Measurements from ENCODE around the gene SPINK9. TPM values are rescaled to one million over a fixed set of nuclear protein-coding genes. Genes with fewer than 3 reads are reported as not detected.

SPINK9 gene
- total RNA-seq, 1 experiment from 2014 or later, result not detected

DNA sequence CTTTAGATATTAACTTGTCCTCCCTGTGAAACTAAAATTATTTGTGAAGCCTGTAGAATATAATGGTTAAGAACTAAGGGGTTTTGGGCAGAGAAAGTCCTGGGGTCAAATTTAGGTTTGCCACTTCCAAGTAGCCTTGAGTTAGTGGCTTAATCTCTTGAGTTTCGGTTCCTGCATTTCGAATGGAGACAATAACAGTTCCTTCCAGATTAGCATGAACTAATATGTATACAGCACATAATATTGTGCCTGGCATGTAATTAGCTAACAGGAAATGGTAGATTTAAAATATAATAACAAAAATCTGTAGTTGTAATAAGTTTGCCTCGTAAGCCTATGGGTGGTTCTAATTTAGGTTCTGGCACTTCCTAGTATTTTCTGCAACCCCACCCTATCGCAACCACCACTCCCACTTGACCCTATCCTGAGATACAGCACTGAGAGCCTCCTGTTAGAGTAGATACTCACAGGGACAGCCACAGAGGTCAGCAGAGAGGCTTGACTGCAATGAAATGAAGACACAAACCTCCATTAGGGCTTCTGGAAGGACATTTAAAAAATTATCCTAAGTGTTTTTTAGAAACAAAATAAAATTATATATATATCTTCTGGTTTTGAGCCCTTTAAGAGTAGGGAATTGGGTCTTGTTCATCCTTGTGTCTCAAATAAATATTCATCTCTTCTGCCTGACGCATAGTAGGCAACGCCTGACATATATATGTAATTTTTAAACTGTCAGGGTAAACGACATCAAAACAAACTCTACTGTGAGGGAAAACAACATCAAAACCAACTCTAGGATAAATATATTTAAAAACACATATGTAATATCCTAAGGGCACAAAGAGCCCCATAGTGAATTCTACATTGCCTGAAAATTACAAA lies 8.5 kb downstream of the SPINK9 start:
- H3K36me3 ChIP-seq (ENCODE audit: control insufficient read depth, insufficient read depth, low read length), result no peaks in the 10 kb centered on the region
- Mint-ChIP-seq H3K9me3 (ENCODE audit: unreplicated experiment) (no peaks in the 10 kb centered on the region), H3K36me3 (ENCODE audit: insufficient read depth, unreplicated experiment) (no peaks in the 10 kb centered on the region), H3K4me1 (ENCODE audit: low read depth, unreplicated experiment) (peaks cover 11% of the 10 kb centered on the region), H3K27ac (ENCODE audit: unreplicated experiment) (no peak overlapping the region), H3K4me3 (ENCODE audit: unreplicated experiment) (no peak overlapping the region), H3K27me3 (ENCODE audit: insufficient read depth, unreplicated experiment) (peaks cover 2% of the 10 kb centered on the region)
- POLR2A ChIA-PET, result no interaction called here
- intact Hi-C loops (cut with micrococcal nuclease; ENCODE audit: unreplicated experiment), result no loop called here
- H3K27me3 ChIP-seq (replicated peaks; ENCODE audit: control insufficient read depth, insufficient read depth, low read length), result no peaks in the 10 kb centered on the region
- CTCF ChIA-PET, result no interaction called here
- H3K9me3 ChIP-seq, result no peaks in the 10 kb centered on the region
- TF ChIP-seq, protein P1, sequence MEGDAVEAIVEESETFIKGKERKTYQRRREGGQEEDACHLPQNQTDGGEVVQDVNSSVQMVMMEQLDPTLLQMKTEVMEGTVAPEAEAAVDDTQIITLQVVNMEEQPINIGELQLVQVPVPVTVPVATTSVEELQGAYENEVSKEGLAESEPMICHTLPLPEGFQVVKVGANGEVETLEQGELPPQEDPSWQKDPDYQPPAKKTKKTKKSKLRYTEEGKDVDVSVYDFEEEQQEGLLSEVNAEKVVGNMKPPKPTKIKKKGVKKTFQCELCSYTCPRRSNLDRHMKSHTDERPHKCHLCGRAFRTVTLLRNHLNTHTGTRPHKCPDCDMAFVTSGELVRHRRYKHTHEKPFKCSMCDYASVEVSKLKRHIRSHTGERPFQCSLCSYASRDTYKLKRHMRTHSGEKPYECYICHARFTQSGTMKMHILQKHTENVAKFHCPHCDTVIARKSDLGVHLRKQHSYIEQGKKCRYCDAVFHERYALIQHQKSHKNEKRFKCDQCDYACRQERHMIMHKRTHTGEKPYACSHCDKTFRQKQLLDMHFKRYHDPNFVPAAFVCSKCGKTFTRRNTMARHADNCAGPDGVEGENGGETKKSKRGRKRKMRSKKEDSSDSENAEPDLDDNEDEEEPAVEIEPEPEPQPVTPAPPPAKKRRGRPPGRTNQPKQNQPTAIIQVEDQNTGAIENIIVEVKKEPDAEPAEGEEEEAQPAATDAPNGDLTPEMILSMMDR (IDR thresholded peaks at IDR 0.05; ENCODE audit: insufficient read depth in 1 of 2, low read depth in 1 of 2, low read length in 1 of 2, severe bottlenecking in 1 of 2, unreplicated experiment in 1 of 2), result no peak
- BruUV-seq (replicated peaks), result no TSS peak
- no peaks in the 10 kb centered on the region for H3K4me1 ChIP-seq
- no peak for DNase-seq
- no peak overlapping the region for H3K4me3 ChIP-seq (ENCODE audit: low read depth, low read length)

DNA sequence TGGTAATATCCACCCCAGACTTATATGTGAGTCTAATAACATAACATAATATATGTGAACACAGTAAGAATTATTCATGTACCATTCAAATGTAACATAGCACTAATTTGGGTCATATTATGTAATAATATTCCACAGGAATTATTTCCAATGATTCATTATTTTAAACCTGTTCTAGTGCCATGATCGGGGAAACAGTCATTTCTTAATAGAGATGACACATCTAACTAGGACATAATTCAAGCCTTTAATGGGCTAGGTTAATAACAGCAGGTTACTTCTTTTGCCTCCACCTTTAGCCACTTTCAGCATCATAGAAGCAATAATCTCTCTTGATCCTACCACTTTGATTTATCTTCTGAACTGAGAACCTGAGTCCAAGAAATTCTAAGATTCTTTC lies 12.3 kb downstream of the SPINK9 start:
- peaks cover 5% of the 10 kb centered on the region for H3K27me3 Mint-ChIP-seq (ENCODE audit: insufficient read depth, unreplicated experiment)
- CTCF ChIA-PET, result no interaction called here
- no peak for DNase-seq
- H3K9me3 ChIP-seq, result no peaks in the 10 kb centered on the region
- POLR2A ChIA-PET, result no interaction called here
- no peak overlapping the region for H3K27ac Mint-ChIP-seq (ENCODE audit: unreplicated experiment)
- no peaks in the 10 kb centered on the region for H3K9me3 Mint-ChIP-seq (ENCODE audit: unreplicated experiment)
- intact Hi-C loops (cut with micrococcal nuclease; ENCODE audit: unreplicated experiment), result no loop called here
- H3K4me1 Mint-ChIP-seq (ENCODE audit: low read depth, unreplicated experiment), result peaks cover 8% of the 10 kb centered on the region
- no peaks in the 10 kb centered on the region for H3K36me3 Mint-ChIP-seq (ENCODE audit: insufficient read depth, unreplicated experiment)
- H3K4me3 ChIP-seq (ENCODE audit: low read depth, low read length), result no peak overlapping the region
- 0 out of 2 replicates have a peak, but pooled peaks cover 3% of the 10 kb centered on the region for H3K4me1 ChIP-seq
- TF ChIP-seq, protein P1 (IDR thresholded peaks at IDR 0.05; ENCODE audit: insufficient read depth in 1 of 2, low read depth in 1 of 2, low read length in 1 of 2, severe bottlenecking in 1 of 2, unreplicated experiment in 1 of 2), result no peak
- no peak overlapping the region for H3K4me3 Mint-ChIP-seq (ENCODE audit: unreplicated experiment)
- no peaks in the 10 kb centered on the region for H3K36me3 ChIP-seq (ENCODE audit: control insufficient read depth, insufficient read depth, low read length)
- no peaks in the 10 kb centered on the region for H3K27me3 ChIP-seq (replicated peaks; ENCODE audit: control insufficient read depth, insufficient read depth, low read length)
- no TSS peak for BruUV-seq (replicated peaks)

DNA sequence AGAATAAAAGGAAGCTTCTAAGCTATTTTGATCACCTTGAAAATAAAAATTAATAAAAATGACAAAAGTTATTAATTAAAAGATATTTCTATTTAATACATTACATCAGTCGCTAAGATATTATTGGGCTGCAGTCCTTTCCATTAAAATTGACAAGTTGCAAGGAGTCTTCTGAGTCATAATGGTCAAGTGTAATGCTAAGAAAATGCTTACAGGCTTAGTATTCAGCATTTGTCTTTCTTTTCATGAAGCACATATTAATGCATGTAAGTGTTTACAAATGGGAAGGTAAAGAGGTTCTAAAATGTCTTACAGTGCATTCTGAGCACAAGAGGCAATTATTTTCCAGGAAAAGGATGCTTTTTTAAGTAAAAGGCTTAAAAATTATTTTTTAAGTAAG lies 17.3 kb downstream of the SPINK9 start:
- Mint-ChIP-seq H3K4me1 (ENCODE audit: low read depth, unreplicated experiment) (no peaks in the 10 kb centered on the region), H3K27ac (ENCODE audit: unreplicated experiment) (no peak overlapping the region), H3K36me3 (ENCODE audit: insufficient read depth, unreplicated experiment) (no peaks in the 10 kb centered on the region), H3K9me3 (ENCODE audit: unreplicated experiment) (no peaks in the 10 kb centered on the region), H3K4me3 (ENCODE audit: unreplicated experiment) (no peak overlapping the region), H3K27me3 (ENCODE audit: insufficient read depth, unreplicated experiment) (peaks cover 3% of the 10 kb centered on the region)
- BruUV-seq (replicated peaks), result no TSS peak
- no peak overlapping the region for H3K4me3 ChIP-seq (ENCODE audit: low read depth, low read length)
- CTCF ChIA-PET, result interaction anchor here (0.9 kb wide), 1 partner anchor 62 kb away, joined by 3 read pairs; no protein-coding TSS in a partner anchor
- TF ChIP-seq, protein P1 (IDR thresholded peaks at IDR 0.05; ENCODE audit: insufficient read depth in 1 of 2, low read depth in 1 of 2, low read length in 1 of 2, severe bottlenecking in 1 of 2, unreplicated experiment in 1 of 2), result no peak
- DNase-seq, result no peak
- 0 out of 2 replicates have a peak, but pooled peaks cover 3% of the 10 kb centered on the region for H3K4me1 ChIP-seq
- no peaks in the 10 kb centered on the region for H3K27me3 ChIP-seq (replicated peaks; ENCODE audit: control insufficient read depth, insufficient read depth, low read length)
- H3K36me3 ChIP-seq (ENCODE audit: control insufficient read depth, insufficient read depth, low read length), result no peaks in the 10 kb centered on the region
- H3K9me3 ChIP-seq, result no peaks in the 10 kb centered on the region
- intact Hi-C loops (cut with micrococcal nuclease; ENCODE audit: unreplicated experiment), result no loop called here
- POLR2A ChIA-PET, result no interaction called here
